Inferior parietal cortex (tissue), 1 donor: ENCODE measurements around the gene SCN8A.

Experiments
- DNase-seq: peaks from one replicate; pipeline ENCODE4 v3.0.0-alpha.2; 2016; ENCODE audit errors: extremely low spot score

SCN8A gene

GRCh38 chr12:51832354-51833107 lies 241.5 kb downstream of the SCN8A start:
- no peak for DNase-seq

- DNase-seq, result no peak
Observed at GRCh38 chr12:51833448-51834227, 242.6 kb downstream of the SCN8A start.

- no peak for DNase-seq
Observed at GRCh38 chr12:51834411-51834810, 243.4 kb downstream of the SCN8A start.

GRCh38 chr12:51836041-51836826 lies 245.2 kb downstream of the SCN8A start:
- DNase-seq, result no peak

GRCh38 chr12:51836827-51837173 lies 245.8 kb downstream of the SCN8A start:
- no peak for DNase-seq

- no peak for DNase-seq
Observed at GRCh38 chr12:51837286-51837685, 246.3 kb downstream of the SCN8A start.

- no peak for DNase-seq
Observed at GRCh38 chr12:51838036-51838435, 247.0 kb downstream of the SCN8A start.

- no peak for DNase-seq
Observed at GRCh38 chr12:51838762-51839161, 247.7 kb downstream of the SCN8A start.

GRCh38 chr12:51839310-51839947 lies 248.4 kb downstream of the SCN8A start:
- DNase-seq, result no peak

- DNase-seq, result no peak
Observed at GRCh38 chr12:51840966-51841365, 249.9 kb downstream of the SCN8A start.

GRCh38 chr12:51841727-51842126 lies 250.7 kb downstream of the SCN8A start:
- DNase-seq, result no peak

- DNase-seq, result no peak
Observed at GRCh38 chr12:51844854-51845253, 253.8 kb downstream of the SCN8A start.

GRCh38 chr12:51845482-51845881 lies 254.4 kb downstream of the SCN8A start:
- no peak for DNase-seq

- no peak for DNase-seq
Observed at GRCh38 chr12:51846271-51846691, 255.2 kb downstream of the SCN8A start.

GRCh38 chr12:51846911-51847642 lies 256.0 kb downstream of the SCN8A start:
- no peak for DNase-seq

GRCh38 chr12:51847643-51848325 lies 256.8 kb downstream of the SCN8A start:
- DNase-seq, result no peak

- no peak for DNase-seq
Observed at GRCh38 chr12:51848326-51848727, 257.3 kb downstream of the SCN8A start, which contains the start of gene FIGNL2. Gene FIGNL2 (minus strand): TSS chr12:51848718. CDS start chr12:51822413, 26,305 bp downstream.

GRCh38 chr12:51848841-51849735 lies 258.1 kb downstream of the SCN8A start:
- no peak for DNase-seq
